HG03378 (cell line): ENCODE data around the gene LHX2.

Experiments used
- ATAC-seq: cut with Tn5 transposase; IDR thresholded peaks from one replicate; pipeline ENCODE4 v1.9.1; 2021; ENCODE audit warnings: mild to moderate bottlenecking, moderate library complexity; ENCODE audit not compliant: unreplicated experiment

Gene LHX2

GRCh38 chr9:123998970-123999621 lies 12.5 kb upstream of the LHX2 start:
- no peak for ATAC-seq

GRCh38 chr9:123999661-124000060 lies 11.9 kb upstream of the LHX2 start:
- ATAC-seq, result no peak

GRCh38 chr9:124000161-124000783 lies 11.3 kb upstream of the LHX2 start:
- no peak for ATAC-seq

- no peak for ATAC-seq
Measured at GRCh38 chr9:124000784-124001457, 10.6 kb upstream of the LHX2 start.

GRCh38 chr9:124001458-124001799 lies 10.1 kb upstream of the LHX2 start:
- ATAC-seq, result no peak

- ATAC-seq, result no peak
Measured at GRCh38 chr9:124001866-124002525, 9.6 kb upstream of the LHX2 start.

GRCh38 chr9:124003636-124004349 lies 7.8 kb upstream of the LHX2 start:
- no peak for ATAC-seq

- no peak for ATAC-seq
Measured at GRCh38 chr9:124004593-124004992, 7.0 kb upstream of the LHX2 start.

GRCh38 chr9:124005029-124005771 lies 6.4 kb upstream of the LHX2 start:
- no peak for ATAC-seq

GRCh38 chr9:124006448-124007361 lies 4.9 kb upstream of the LHX2 start:
- ATAC-seq, result no peak

GRCh38 chr9:124007565-124008302 lies 3.8 kb upstream of the LHX2 start:
- no peak for ATAC-seq

- ATAC-seq, result no peak
Measured at GRCh38 chr9:124008303-124008693, 3.3 kb upstream of the LHX2 start.

- ATAC-seq, result no peak
Measured at GRCh38 chr9:124008694-124009530, 2.7 kb upstream of the LHX2 start.

GRCh38 chr9:124009531-124010217 lies 1.9 kb upstream of the LHX2 start:
- no peak for ATAC-seq

- no peak for ATAC-seq
Measured at GRCh38 chr9:124010303-124010664, 1.3 kb upstream of the LHX2 start.

- no peak for ATAC-seq
Measured at GRCh38 chr9:124010665-124011321, 775 bp upstream of the LHX2 start.
